ENCODE results near the gene C1orf87.

The C1orf87 gene

DNA sequence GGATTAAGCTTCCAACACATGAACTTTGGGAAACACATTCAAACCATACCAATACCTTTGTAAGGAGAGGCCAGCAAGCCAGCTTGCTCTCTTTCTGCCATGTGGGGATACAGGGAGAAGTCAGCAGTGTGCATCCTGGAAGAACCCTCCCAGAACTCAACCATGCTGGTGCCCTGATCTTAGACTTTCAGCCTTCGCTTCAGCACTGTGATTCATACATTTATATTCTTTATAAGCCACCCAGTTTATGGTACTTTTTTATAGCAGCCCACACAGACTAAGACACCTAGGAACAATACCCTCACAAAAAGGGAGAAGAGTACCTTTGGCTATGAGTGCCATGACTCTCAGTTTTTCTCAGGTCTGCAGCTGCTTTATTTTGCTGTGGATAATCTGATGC lies 35.9 kb downstream of the C1orf87 start:
- Histone ChIP-seq H3K4me1 (ENCODE audit: control insufficient read depth, insufficient read depth, low read length) (no peaks in the 10 kb centered on the region), H3K36me3 (ENCODE audit: control insufficient read depth, insufficient read depth, low read length) (no peaks in the 10 kb centered on the region), H3K27ac (ENCODE audit: insufficient read depth, low read depth, low read length, poor library complexity, severe bottlenecking) (no peak overlapping the region), H3K27me3 (ENCODE audit: control insufficient read depth, insufficient read depth, low read length, poor library complexity, severe bottlenecking) (no peaks in the 10 kb centered on the region), H3K9me3 (ENCODE audit: control insufficient read depth, low read length) (no peaks in the 10 kb centered on the region), H3K4me3 (ENCODE audit: insufficient read depth, low read depth, low read length) (no peak overlapping the region)
- 94 to 100% methylated on average over 1 of the region's 1 CpG for WGBS, 2 experiments

DNA sequence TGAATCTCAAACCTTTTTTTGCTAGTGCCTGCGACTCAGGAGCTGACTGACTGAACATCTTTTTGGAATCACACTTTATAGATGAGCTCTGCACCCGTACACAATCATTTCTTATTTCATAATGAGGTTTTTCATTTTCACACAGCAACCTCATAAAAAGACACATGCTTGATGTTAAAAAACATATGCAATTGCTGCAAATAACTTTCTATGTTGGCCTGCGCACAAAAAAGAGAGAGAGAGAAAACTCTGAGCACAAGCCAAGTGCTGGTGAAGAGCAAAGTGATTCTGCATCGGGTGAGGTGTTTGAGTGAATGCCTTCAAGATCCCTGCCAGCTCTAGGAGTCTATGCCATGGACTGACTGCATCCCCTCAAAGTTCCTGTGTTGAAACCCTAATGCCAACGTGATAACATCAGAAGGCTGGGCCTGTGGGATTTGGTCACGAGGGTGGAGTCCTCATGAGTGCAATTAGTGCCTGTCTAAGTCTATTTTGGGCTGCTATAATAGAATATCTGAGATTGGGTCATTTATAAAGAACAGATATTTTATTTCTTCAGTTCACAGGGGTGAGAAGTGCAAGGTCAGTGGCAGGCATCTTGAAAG lies 36.6 kb downstream of the C1orf87 start:
- Histone ChIP-seq H3K9me3 (ENCODE audit: control insufficient read depth, low read length) (no peaks in the 10 kb centered on the region), H3K36me3 (ENCODE audit: control insufficient read depth, insufficient read depth, low read length) (no peaks in the 10 kb centered on the region), H3K27me3 (ENCODE audit: control insufficient read depth, insufficient read depth, low read length, poor library complexity, severe bottlenecking) (no peaks in the 10 kb centered on the region), H3K4me3 (ENCODE audit: insufficient read depth, low read depth, low read length) (no peak overlapping the region), H3K27ac (ENCODE audit: insufficient read depth, low read depth, low read length, poor library complexity, severe bottlenecking) (no peak overlapping the region), H3K4me1 (ENCODE audit: control insufficient read depth, insufficient read depth, low read length) (no peaks in the 10 kb centered on the region)
- 79 to 80% methylated on average over 6 of the region's 6 CpGs for WGBS, 2 experiments

DNA sequence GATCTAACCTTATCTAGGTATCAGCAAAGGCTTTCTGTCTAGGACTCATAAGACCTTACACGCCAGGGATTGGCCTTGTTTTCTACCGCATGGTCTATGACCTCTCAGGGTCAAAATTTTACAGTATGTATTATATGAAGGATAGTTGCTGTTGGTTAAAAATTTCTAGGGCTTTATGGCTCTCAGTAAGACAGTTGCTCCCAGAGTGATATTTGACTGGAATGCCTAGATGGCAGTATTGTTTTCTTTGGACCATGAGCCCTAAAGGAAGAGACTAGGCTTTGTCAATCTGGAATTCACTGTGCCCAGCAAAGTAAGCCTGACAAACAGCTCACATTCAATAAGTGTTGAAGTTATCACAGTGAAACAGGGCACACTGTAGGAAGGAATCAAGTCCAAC lies 37.6 kb downstream of the C1orf87 start:
- Histone ChIP-seq H3K27me3 (ENCODE audit: control insufficient read depth, insufficient read depth, low read length, poor library complexity, severe bottlenecking) (no peaks in the 10 kb centered on the region), H3K4me1 (ENCODE audit: control insufficient read depth, insufficient read depth, low read length) (no peaks in the 10 kb centered on the region), H3K4me3 (ENCODE audit: insufficient read depth, low read depth, low read length) (no peak overlapping the region), H3K27ac (ENCODE audit: insufficient read depth, low read depth, low read length, poor library complexity, severe bottlenecking) (no peak overlapping the region), H3K9me3 (ENCODE audit: control insufficient read depth, low read length) (no peaks in the 10 kb centered on the region), H3K36me3 (ENCODE audit: control insufficient read depth, insufficient read depth, low read length) (no peaks in the 10 kb centered on the region)
- 97% methylated on average over 2 of the region's 2 CpGs for WGBS, 2 experiments

DNA sequence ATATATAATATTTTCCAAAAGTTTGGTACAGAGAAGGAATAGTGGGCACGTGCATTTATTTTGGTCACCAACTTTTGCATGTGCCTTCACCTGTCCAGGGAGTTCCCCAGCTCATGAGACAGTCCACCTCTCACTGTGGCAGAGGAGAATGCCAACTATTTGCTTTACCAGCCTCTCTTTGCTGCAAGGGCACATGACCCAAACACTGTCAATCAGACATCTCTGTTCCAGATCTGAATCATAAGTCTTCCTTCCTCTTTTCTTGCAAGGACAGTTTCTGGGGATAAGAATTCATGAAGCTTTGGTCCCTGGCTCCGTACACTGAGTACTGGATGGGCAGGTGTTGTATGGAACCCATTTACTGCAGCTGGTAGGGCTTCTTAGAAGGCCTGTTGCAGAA lies 38.6 kb downstream of the C1orf87 start:
- H3K27me3 ChIP-seq (ENCODE audit: control insufficient read depth, insufficient read depth, low read length, poor library complexity, severe bottlenecking) = no peaks in the 10 kb centered on the region
- H3K36me3 ChIP-seq (ENCODE audit: control insufficient read depth, insufficient read depth, low read length) = no peaks in the 10 kb centered on the region
- no peaks in the 10 kb centered on the region for H3K9me3 ChIP-seq (ENCODE audit: control insufficient read depth, low read length)
- no peak overlapping the region for H3K27ac ChIP-seq (ENCODE audit: insufficient read depth, low read depth, low read length, poor library complexity, severe bottlenecking)
- no peaks in the 10 kb centered on the region for H3K4me1 ChIP-seq (ENCODE audit: control insufficient read depth, insufficient read depth, low read length)
- 92 to 96% methylated on average over 2 of the region's 2 CpGs for WGBS, 2 experiments
- H3K4me3 ChIP-seq (ENCODE audit: insufficient read depth, low read depth, low read length) = no peak overlapping the region

DNA sequence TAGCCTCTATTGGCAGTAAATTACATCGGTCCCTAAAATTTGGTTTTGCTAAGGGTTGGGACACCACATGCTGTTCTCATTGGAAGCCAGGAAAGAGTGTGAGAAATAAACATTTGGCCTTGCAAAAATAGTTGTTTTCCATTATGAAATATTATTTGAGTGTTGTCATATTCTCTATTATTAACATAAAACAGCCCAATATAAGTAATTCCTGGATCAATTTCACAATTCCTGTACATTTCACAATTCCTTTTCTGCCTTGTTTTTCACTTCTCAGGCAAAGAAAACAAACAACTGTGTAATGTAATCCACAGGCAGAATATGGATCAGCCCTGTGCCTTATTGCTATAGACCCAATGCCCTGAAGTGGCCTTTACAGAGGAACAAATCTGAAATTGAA lies 40.5 kb downstream of the C1orf87 start:
- no peaks in the 10 kb centered on the region for H3K4me1 ChIP-seq (ENCODE audit: control insufficient read depth, insufficient read depth, low read length)
- H3K9me3 ChIP-seq (ENCODE audit: control insufficient read depth, low read length) = no peaks in the 10 kb centered on the region
- H3K4me3 ChIP-seq (ENCODE audit: insufficient read depth, low read depth, low read length) = no peak overlapping the region
- 91 to 92% methylated on average over 1 of the region's 1 CpG for WGBS, 2 experiments
- H3K27me3 ChIP-seq (ENCODE audit: control insufficient read depth, insufficient read depth, low read length, poor library complexity, severe bottlenecking) = no peaks in the 10 kb centered on the region
- no peaks in the 10 kb centered on the region for H3K36me3 ChIP-seq (ENCODE audit: control insufficient read depth, insufficient read depth, low read length)
- no peak overlapping the region for H3K27ac ChIP-seq (ENCODE audit: insufficient read depth, low read depth, low read length, poor library complexity, severe bottlenecking)

DNA sequence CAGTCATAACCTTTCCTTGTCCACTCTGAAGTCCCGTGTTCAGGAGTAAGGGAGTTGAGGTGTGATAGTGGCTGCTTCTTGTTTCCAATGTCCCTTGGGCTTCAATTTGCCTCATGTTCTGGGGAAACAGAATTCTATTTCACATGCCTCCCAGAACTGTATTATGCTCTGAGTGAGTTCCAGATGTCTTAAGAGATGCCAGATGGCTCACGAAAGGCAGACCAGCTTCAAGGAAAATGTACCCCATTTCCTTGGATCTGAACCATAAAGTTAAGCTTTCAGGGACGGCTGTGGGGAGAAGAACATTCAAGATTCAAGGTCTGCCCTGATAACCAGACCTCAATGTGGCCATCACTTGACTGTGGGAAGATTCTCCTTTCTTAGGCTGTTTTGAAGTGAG lies 42.4 kb downstream of the C1orf87 start:
- Histone ChIP-seq H3K36me3 (ENCODE audit: control insufficient read depth, insufficient read depth, low read length) (no peaks in the 10 kb centered on the region), H3K27ac (ENCODE audit: insufficient read depth, low read depth, low read length, poor library complexity, severe bottlenecking) (no peak overlapping the region), H3K4me1 (ENCODE audit: control insufficient read depth, insufficient read depth, low read length) (no peaks in the 10 kb centered on the region), H3K27me3 (ENCODE audit: control insufficient read depth, insufficient read depth, low read length, poor library complexity, severe bottlenecking) (no peaks in the 10 kb centered on the region), H3K4me3 (ENCODE audit: insufficient read depth, low read depth, low read length) (no peak overlapping the region), H3K9me3 (ENCODE audit: control insufficient read depth, low read length) (no peaks in the 10 kb centered on the region)
- 88 to 97% methylated on average over 3 of the region's 3 CpGs for WGBS, 2 experiments

DNA sequence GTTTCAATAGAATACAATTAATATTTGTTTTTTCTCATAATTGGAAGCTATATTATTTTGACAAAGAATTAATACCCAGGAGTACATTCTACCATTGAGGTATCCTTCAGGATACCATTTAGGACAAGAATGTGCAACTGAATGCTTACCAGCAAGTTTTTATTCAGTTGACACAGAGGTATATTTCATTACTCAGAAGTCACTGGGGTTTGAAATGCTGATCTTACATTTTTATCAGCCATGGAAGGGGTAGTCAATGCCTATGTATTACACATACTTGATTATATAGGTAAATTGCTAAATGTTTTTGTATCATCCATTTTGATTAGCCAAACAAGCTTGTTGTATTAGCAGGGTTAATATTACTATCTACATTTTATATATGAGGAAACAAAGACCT lies 48.0 kb downstream of the C1orf87 start:
- no peaks in the 10 kb centered on the region for H3K36me3 ChIP-seq (ENCODE audit: control insufficient read depth, insufficient read depth, low read length)
- no peak overlapping the region for H3K4me3 ChIP-seq (ENCODE audit: insufficient read depth, low read depth, low read length)
- no peak overlapping the region for H3K27ac ChIP-seq (ENCODE audit: insufficient read depth, low read depth, low read length, poor library complexity, severe bottlenecking)
- H3K9me3 ChIP-seq (ENCODE audit: control insufficient read depth, low read length) = no peaks in the 10 kb centered on the region
- no peaks in the 10 kb centered on the region for H3K27me3 ChIP-seq (ENCODE audit: control insufficient read depth, insufficient read depth, low read length, poor library complexity, severe bottlenecking)
- H3K4me1 ChIP-seq (ENCODE audit: control insufficient read depth, insufficient read depth, low read length) = no peaks in the 10 kb centered on the region

DNA sequence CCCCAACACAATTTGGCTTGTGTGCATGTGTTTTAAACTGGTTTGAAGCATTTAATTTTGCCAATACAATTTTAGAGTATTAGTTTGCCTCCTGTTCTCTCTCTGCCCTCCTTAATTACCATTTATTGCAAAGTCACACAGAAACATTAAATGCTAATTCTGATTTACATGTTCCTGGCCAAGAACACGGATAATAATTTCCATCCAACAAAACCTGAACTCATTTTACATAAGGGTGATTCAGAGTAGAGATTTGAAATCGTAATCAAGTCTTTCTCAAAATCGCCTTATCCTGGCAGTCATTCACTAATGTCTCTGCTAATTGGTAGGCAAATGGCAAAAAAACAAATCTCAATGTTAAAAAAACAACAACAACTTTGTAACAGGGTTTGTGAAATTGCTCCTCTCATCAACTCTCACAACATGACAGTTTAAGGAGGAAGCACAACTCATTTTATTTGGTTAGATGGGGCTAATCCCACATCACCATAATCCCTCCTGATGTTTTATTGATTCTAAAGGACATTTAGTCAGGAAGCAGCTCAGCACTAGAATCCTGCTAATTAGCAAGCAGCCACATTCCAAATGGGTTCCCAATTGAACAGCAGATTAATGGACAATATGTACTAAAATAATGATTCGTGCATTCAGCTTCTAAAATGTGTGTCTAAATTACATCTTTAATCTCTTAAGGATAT lies 55.9 kb downstream of the C1orf87 start:
- no peaks in the 10 kb centered on the region for H3K4me1 ChIP-seq (ENCODE audit: control insufficient read depth, insufficient read depth, low read length)
- no peaks in the 10 kb centered on the region for H3K9me3 ChIP-seq (ENCODE audit: control insufficient read depth, low read length)
- no peaks in the 10 kb centered on the region for H3K27me3 ChIP-seq (ENCODE audit: control insufficient read depth, insufficient read depth, low read length, poor library complexity, severe bottlenecking)
- no peak overlapping the region for H3K27ac ChIP-seq (ENCODE audit: insufficient read depth, low read depth, low read length, poor library complexity, severe bottlenecking)
- no peak overlapping the region for H3K4me3 ChIP-seq (ENCODE audit: insufficient read depth, low read depth, low read length)
- no peaks in the 10 kb centered on the region for H3K36me3 ChIP-seq (ENCODE audit: control insufficient read depth, insufficient read depth, low read length)
- 90 to 98% methylated on average over 3 to 4 of the region's 4 CpGs for whole genome bisulfite sequencing, 2 experiments

DNA sequence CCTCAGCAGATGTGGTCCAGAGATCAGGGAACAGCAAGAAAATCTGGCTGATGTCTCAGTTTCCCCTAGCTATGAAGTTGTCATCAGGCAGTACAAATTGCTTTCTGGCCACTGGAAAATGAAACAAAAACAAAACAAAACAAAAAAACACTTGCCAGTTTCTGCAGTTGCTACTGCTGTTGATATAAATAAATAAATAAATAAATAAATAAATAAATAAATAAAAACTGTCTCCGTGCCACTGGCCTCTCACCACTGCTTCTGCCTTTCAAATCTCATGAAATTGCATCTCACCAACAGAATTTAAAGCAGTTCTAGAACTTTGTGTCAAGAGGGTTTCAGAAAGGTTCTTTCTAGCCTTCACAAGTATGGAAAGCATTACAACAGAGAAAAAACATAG lies 62.9 kb downstream of the C1orf87 start:
- Histone ChIP-seq H3K27me3 (ENCODE audit: control insufficient read depth, insufficient read depth, low read length, poor library complexity, severe bottlenecking) (no peaks in the 10 kb centered on the region), H3K27ac (ENCODE audit: insufficient read depth, low read depth, low read length, poor library complexity, severe bottlenecking) (no peak overlapping the region), H3K9me3 (ENCODE audit: control insufficient read depth, low read length) (no peaks in the 10 kb centered on the region), H3K4me1 (ENCODE audit: control insufficient read depth, insufficient read depth, low read length) (no peaks in the 10 kb centered on the region), H3K4me3 (ENCODE audit: insufficient read depth, low read depth, low read length) (no peak overlapping the region), H3K36me3 (ENCODE audit: control insufficient read depth, insufficient read depth, low read length) (no peaks in the 10 kb centered on the region)
- 100% methylated on average over 1 of the region's 1 CpG; no CpG with 5 or more reads in 1 of the 2 experiments for WGBS, 2 experiments

DNA sequence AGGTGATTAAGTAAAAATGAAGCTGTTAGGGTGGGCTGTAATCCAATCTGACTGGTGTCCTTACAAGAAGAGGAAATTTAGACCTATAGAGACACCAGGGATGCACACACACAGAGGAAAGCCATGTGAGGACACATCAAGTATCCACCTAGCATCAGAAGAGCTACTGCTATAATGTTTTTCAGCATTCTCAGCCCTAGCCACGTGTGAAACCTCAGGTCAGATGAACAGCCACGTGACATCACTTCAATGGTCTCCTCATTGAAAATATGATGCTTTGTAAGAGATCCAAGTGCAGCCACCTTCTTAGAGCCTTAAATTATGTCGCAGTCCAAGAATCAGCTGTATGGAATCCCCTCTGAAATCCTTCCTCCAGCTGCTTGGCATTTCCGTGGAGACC lies 65.1 kb downstream of the C1orf87 start:
- H3K36me3 ChIP-seq (ENCODE audit: control insufficient read depth, insufficient read depth, low read length) = no peaks in the 10 kb centered on the region
- H3K4me1 ChIP-seq (ENCODE audit: control insufficient read depth, insufficient read depth, low read length) = no peaks in the 10 kb centered on the region
- no peak overlapping the region for H3K4me3 ChIP-seq (ENCODE audit: insufficient read depth, low read depth, low read length)
- H3K27me3 ChIP-seq (ENCODE audit: control insufficient read depth, insufficient read depth, low read length, poor library complexity, severe bottlenecking) = no peaks in the 10 kb centered on the region
- H3K27ac ChIP-seq (ENCODE audit: insufficient read depth, low read depth, low read length, poor library complexity, severe bottlenecking) = no peak overlapping the region
- WGBS, 2 experiments = 89 to 92% methylated on average over 4 of the region's 4 CpGs
- no peaks in the 10 kb centered on the region for H3K9me3 ChIP-seq (ENCODE audit: control insufficient read depth, low read length)
